H1 (cell line): ENCODE measurements around the gene PYCARD. TPM values are rescaled to one million over a fixed set of nuclear protein-coding genes. Genes with fewer than 3 reads are reported as not detected.

ENCODE experiments used
- CTCF ChIA-PET: fragments of 300-600 bp; sonication (Branson Sonifier 250); formaldehyde crosslinking; loops from one replicate; lab custom pipeline; 2021; ENCODE audit not compliant: partially characterized antibody; lab: Charles Lee
- POLR2A ChIA-PET: fragments of 300-600 bp; sonication (Branson Sonifier 250); formaldehyde crosslinking; loops from one replicate; lab custom pipeline; 2021; ENCODE audit warnings: inconsistent platforms; ENCODE audit not compliant: partially characterized antibody; lab: Charles Lee
- DNase-seq, 2 experiments: peaks; one replicate each; pipeline versions ENCODE4 v3.0.0 to v3.0.0-alpha.2; 2010 to 2022; ENCODE audit warnings: low spot score in 2 of 2, low read depth in 1 of 2, mixed read lengths in 1 of 2
- FAIRE-seq: peaks from 2 replicates; lab custom pipeline; 2011; peaks lifted over from hg19 to GRCh38; lab: Jason Lieb, UNC
- H2AFZ ChIP-seq: 2 replicates; pipeline ENCODE4 v1.8.1; 2012; ENCODE audit warnings: low read length, inconsistent platforms
- H2AK5ac ChIP-seq: 2 replicates; pipeline ENCODE4 v1.6.1; 2013; ENCODE audit warnings: low read depth, low read length
- H2BK120ac ChIP-seq: replicated peaks from 2 replicates; pipeline ENCODE3; 2013; ENCODE audit warnings: low read depth, low read length, inconsistent platforms
- H2BK12ac ChIP-seq: 2 replicates; pipeline ENCODE4 v1.6.1; 2013; ENCODE audit warnings: low read depth, low read length
- H2BK15ac ChIP-seq: 2 replicates; pipeline ENCODE4 v1.6.1; 2013; ENCODE audit warnings: low read length
- H2BK20ac ChIP-seq: 2 replicates; pipeline ENCODE4 v1.6.1; 2013; ENCODE audit warnings: low read length
- H2BK5ac ChIP-seq: 2 replicates; pipeline ENCODE4 v1.6.1; 2013; ENCODE audit warnings: low read depth, low read length
- H3K14ac ChIP-seq: 2 replicates; pipeline ENCODE4 v1.6.1; 2013; ENCODE audit warnings: inconsistent platforms; ENCODE audit not compliant: insufficient read length
- H3K18ac ChIP-seq: 2 replicates; pipeline ENCODE4 v1.6.1; 2013; ENCODE audit warnings: low read length; ENCODE audit errors: extremely low read depth
- H3K23ac ChIP-seq: 2 replicates; pipeline ENCODE4 v1.6.1; 2013; ENCODE audit warnings: inconsistent platforms; ENCODE audit not compliant: insufficient read length
- H3K23me2 ChIP-seq: 2 replicates; pipeline ENCODE4 v1.6.1; 2013; ENCODE audit warnings: low read depth, low read length
- H3K27ac ChIP-seq: 2 replicates; pipeline ENCODE4 v1.6.1; 2011; ENCODE audit warnings: low read depth, low read length, inconsistent platforms
- H3K27me3 ChIP-seq, 4 experiments: replicated peaks in 1 of 4; 1 replicate in 1 of 4; 2 replicates in 3 of 4; pipeline versions ENCODE4 v1.6.1 to v1.8.1; 2011 to 2013; ENCODE audit warnings: low read length in 3 of 4, mild to moderate bottlenecking in 3 of 4, inconsistent platforms in 2 of 4, mixed read lengths in 2 of 4, moderate library complexity in 1 of 4; ENCODE audit not compliant: control insufficient read depth in 3 of 4, insufficient read depth in 3 of 4; ENCODE audit errors: extremely low read depth in 1 of 4
- H3K36me3 ChIP-seq, 4 experiments: 2 replicates each; pipeline versions ENCODE4 v1.6.1 to v1.8.1; 2011 to 2013; ENCODE audit warnings: mild to moderate bottlenecking in 4 of 4, low read length in 3 of 4, moderate library complexity in 2 of 4, control low read depth in 1 of 4, inconsistent platforms in 1 of 4; ENCODE audit not compliant: insufficient read depth in 4 of 4, control insufficient read depth in 2 of 4
- H3K4ac ChIP-seq: replicated peaks from 2 replicates; pipeline ENCODE3; 2013; ENCODE audit warnings: low read length, low read depth, mixed read lengths, inconsistent platforms; ENCODE audit not compliant: insufficient read length
- H3K4me1 ChIP-seq, 4 experiments: replicated peaks in 1 of 4; 1 replicate in 1 of 4; 2 replicates in 3 of 4; pipeline versions ENCODE4 v1.6.1 to v1.8.1; 2011 to 2013; ENCODE audit warnings: low read length in 3 of 4, inconsistent platforms in 2 of 4, mixed read lengths in 1 of 4; ENCODE audit not compliant: insufficient read depth in 4 of 4, control insufficient read depth in 3 of 4
- H3K4me2 ChIP-seq, 2 experiments: 2 replicates each; pipeline versions ENCODE4 v1.6.1 to v1.8.1; 2011 to 2013; ENCODE audit warnings: low read depth in 2 of 2, low read length in 2 of 2, control low read depth in 1 of 2, inconsistent platforms in 1 of 2, mild to moderate bottlenecking in 1 of 2; ENCODE audit not compliant: insufficient read depth in 1 of 2
- H3K4me3 ChIP-seq, 4 experiments: fragments of 200-600, 300-600 bp in 1 of 4; sonication (generic), shearing (Covaris generic), sonication (Bioruptor Twin) in 1 of 4; 2 replicates each; pipeline versions ENCODE4 v1.5.1 to v1.8.1; 2011 to 2016; ENCODE audit warnings: low read length in 4 of 4, low read depth in 3 of 4, control low read depth in 2 of 4, inconsistent platforms in 2 of 4, mild to moderate bottlenecking in 2 of 4, mixed read lengths in 1 of 4, moderate library complexity in 1 of 4; ENCODE audit not compliant: insufficient read depth in 2 of 4; ENCODE audit errors: extremely low read depth in 1 of 4
- H3K56ac ChIP-seq: replicated peaks from 2 replicates; pipeline ENCODE3; 2013; ENCODE audit warnings: low read depth, mild to moderate bottlenecking, mixed read lengths, low read length, inconsistent platforms; ENCODE audit not compliant: insufficient read length
- H3K79me1 ChIP-seq: 2 replicates; pipeline ENCODE4 v1.6.1; 2013; ENCODE audit warnings: low read depth, low read length, control low read depth
- H3K79me2 ChIP-seq, 2 experiments: 2 replicates each; pipeline versions ENCODE4 v1.6.1 to v1.8.1; 2012 to 2013; ENCODE audit warnings: low read length in 2 of 2, mild to moderate bottlenecking in 2 of 2, inconsistent platforms in 1 of 2; ENCODE audit not compliant: insufficient read depth in 2 of 2, control insufficient read depth in 1 of 2
- H3K9ac ChIP-seq, 4 experiments: replicated peaks in 1 of 4; 1 replicate in 1 of 4; 2 replicates in 3 of 4; pipeline versions ENCODE4 v1.6.1 to v1.8.1; 2011 to 2013; ENCODE audit warnings: low read depth in 3 of 4, low read length in 3 of 4, control low read depth in 2 of 4, mild to moderate bottlenecking in 2 of 4, moderate library complexity in 2 of 4, inconsistent platforms in 1 of 4; ENCODE audit errors: extremely low read depth in 1 of 4
- H3K9me3 ChIP-seq, 2 experiments: 2 replicates each; pipeline versions ENCODE4 v1.6.1 to v1.8.1; 2012 to 2013; ENCODE audit warnings: mild to moderate bottlenecking in 2 of 2, moderate library complexity in 2 of 2, control low read depth in 1 of 2, inconsistent platforms in 1 of 2, low read depth in 1 of 2, low read length in 1 of 2, mixed read lengths in 1 of 2; ENCODE audit not compliant: insufficient read depth in 2 of 2
- H4K20me1 ChIP-seq, 2 experiments: replicated peaks in 1 of 2; 2 replicates each; pipeline versions ENCODE3 to v1.8.1; 2011 to 2013; ENCODE audit warnings: inconsistent platforms in 2 of 2, low read length in 2 of 2, mild to moderate bottlenecking in 1 of 2; ENCODE audit not compliant: insufficient read depth in 2 of 2, control insufficient read depth in 1 of 2
- H4K5ac ChIP-seq: 2 replicates; pipeline ENCODE4 v1.6.1; 2013; ENCODE audit warnings: low read length, low read depth, mixed read lengths, inconsistent platforms; ENCODE audit not compliant: insufficient read length
- H4K8ac ChIP-seq: 2 replicates; pipeline ENCODE4 v1.8.0; 2013; ENCODE audit warnings: mild to moderate bottlenecking, moderate library complexity, low read length, inconsistent platforms; ENCODE audit not compliant: insufficient read depth; ENCODE audit errors: extremely low read depth
- H4K91ac ChIP-seq: replicated peaks from 2 replicates; pipeline ENCODE3; 2013; ENCODE audit warnings: low read length, mixed read lengths, inconsistent platforms; ENCODE audit not compliant: insufficient read length
- KDM1A ChIP-seq: fragments of 200-600, 300-600 bp; sonication (generic); IDR thresholded peaks from 2 replicates; pipeline ENCODE4 v1.7.1; 2016; ENCODE audit warnings: mild to moderate bottlenecking, low read length, borderline replicate concordance
- SIX5 ChIP-seq: IDR thresholded peaks from 2 replicates; pipeline ENCODE4 v1.6.1; 2011; ENCODE audit warnings: mild to moderate bottlenecking, low read depth, low read length
- TAF1 ChIP-seq: IDR thresholded peaks from 2 replicates; pipeline ENCODE4 v1.6.1; 2011; ENCODE audit warnings: mild to moderate bottlenecking, low read depth, low read length
- WGBS, 2 experiments: shearing (Covaris generic) in 1 of 2; methylation state at CpG; one replicate each; pipeline versions ENCODE4 v1.1.6 to v1.1.7; 2013 to 2015; ENCODE audit warnings: low lambda C conversion rate in 2 of 2, mixed read lengths in 2 of 2, inconsistent platforms in 1 of 2, low coverage in 1 of 2, missing lambda C conversion rate in 1 of 2; ENCODE audit not compliant: insufficient replicate concordance in 2 of 2, insufficient coverage in 1 of 2, insufficient read length in 1 of 2; ENCODE audit errors: extremely low coverage in 1 of 2, missing lambda C conversion rate in 1 of 2; 5-methylcytosine and 5-hydroxymethylcytosine counted together
- polyA plus RNA-seq, 7 experiments: library from polyadenylated mRNA; depleted of rRNA in 3 of 7; stranded (reverse) in 5 of 7; unstranded in 2 of 7; fragments of >200 nt in 5 of 7; fragments of 200-250 nt in 2 of 7; gene quantifications; 1 replicate in 5 of 7; 2 replicates in 1 of 7; 4 replicates in 1 of 7; pipeline versions ENCODE4 v1.2.1 to v1.2.3, GENCODE V29; 2011 to 2013; ENCODE audit warnings: missing spikeins in 2 of 7, mixed read lengths in 2 of 7
- total RNA-seq: library from RNA; stranded (reverse); fragmentation: NEBNext Ultra II Directional; extraction: Animal tissue kit (Norgen Biotek cat#: 25700); gene quantifications from 2 replicates; pipeline ENCODE4 v1.2.1, GENCODE V29; 2021

The PYCARD gene
- total and polyA plus RNA-seq, 2 of the 8 experiments (the other 6 are each of a cell fraction or from before 2014, with no cell fraction given): 29.9 to 77.9 TPM

DNA sequence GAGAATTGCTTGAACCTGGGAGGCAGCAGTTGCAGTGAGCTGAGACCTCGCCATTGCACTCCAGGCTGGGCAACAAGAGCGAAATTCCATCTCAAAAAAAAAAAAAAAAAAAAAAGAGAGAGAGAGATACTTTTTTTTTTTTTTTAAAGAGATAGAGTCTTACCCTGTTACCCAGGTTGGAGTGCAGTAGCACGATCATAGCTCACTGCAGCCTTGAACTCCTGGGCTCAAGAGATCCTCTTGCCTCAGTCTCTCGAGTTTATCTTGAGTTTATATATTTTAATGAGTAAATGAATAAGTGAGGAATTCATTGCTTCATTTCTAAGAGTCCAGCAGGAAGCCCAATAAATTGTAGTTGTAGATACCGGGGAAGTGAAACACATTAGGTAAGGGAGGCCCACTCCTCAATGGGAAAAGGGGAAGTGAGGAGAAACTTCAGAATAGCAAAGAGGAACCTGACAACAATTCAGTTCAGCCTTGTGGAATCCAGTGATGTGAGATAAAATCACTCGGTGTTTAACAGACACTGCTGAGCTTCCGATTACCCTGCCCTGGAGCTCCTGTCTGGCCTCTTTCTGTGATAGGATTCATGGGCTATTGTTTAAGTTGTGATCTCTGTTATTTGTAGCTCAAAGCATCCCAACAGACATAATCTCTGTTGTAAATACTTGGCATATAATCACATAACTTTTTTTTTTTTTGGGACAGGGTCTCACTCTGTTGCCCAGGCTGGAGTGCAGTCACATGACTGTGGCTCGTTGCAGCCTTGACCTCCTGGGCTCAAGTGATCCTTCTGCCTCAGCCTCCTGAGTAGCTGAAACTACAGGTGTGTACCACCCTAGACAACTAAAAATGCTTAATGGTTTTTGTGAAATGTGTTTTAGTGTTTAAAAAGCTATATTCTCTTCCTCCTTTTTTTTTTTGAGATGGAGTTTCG, 41.4 kb upstream of the PYCARD start:
- Histone ChIP-seq H3K27me3 (peaks cover 0 to under 1% (median 0%) of the 10 kb centered on the region in 4 experiments; a peak in 1 of 7 replicates), H3K4ac (no peak overlapping the region), H3K79me2 (no peaks in the 10 kb centered on the region), H3K27ac (no peak overlapping the region), H3K4me3 (no peak overlapping the region), H3K9ac (no peak overlapping the region), H2BK120ac (peak overlapping the region; percentile 3), H4K91ac (no peak overlapping the region), H2AFZ (no peak overlapping the region), H4K8ac (no peak overlapping the region), H3K23me2 (no peaks in the 10 kb centered on the region), H3K4me1 (peaks cover 0 to 18% (median 3%) of the 10 kb centered on the region in 4 experiments; a peak in 3 of 7 replicates), H2BK20ac (0 out of 2 replicates have a peak overlapping the region, but pooled peaks have one; percentile 95), H2BK12ac (peak overlapping the region; percentile 92; the same call in 1 of the 2 replicates), H4K5ac (no peak overlapping the region), H2BK15ac (no peak overlapping the region), H3K79me1 (no peaks in the 10 kb centered on the region), H2AK5ac (no peak overlapping the region), H3K4me2 (no peak overlapping the region), H3K56ac (no peak overlapping the region), H3K9me3 (no peaks in the 10 kb centered on the region), H3K36me3 (no peaks in the 10 kb centered on the region), H3K18ac (0 out of 2 replicates have a peak overlapping the region, but pooled peaks have one; percentile 19), H4K20me1 (no peaks in the 10 kb centered on the region), H3K14ac (no peak overlapping the region), H3K23ac (no peak overlapping the region), H2BK5ac (no peak overlapping the region)
- ChIA-PET POLR2A (interaction anchor here (0.6 to 1.1 kb wide), 2 partner anchors 42 to 266 kb away, joined by 3 to 4 read pairs; partner anchors contain the start of gene PYCARD), CTCF (interaction anchor here (0.7 kb wide), 1 partner anchor 12 kb away, joined by 3 read pairs; no protein-coding TSS in a partner anchor)
- FAIRE-seq (no peak), DNase-seq (no peak)
- TF ChIP-seq SIX5 (no peak), KDM1A (peak; percentile 44; the same call in 1 of the 2 replicates), TAF1 (no peak)
- 90% methylated on average over 5 of the region's 9 CpGs; no CpG with 5 or more reads in 1 of the 2 experiments for WGBS, 2 experiments
